Esophagus squamous epithelium (tissue), 4 donors: ENCODE results near the gene RIPOR2.

Experiments used
- CTCF ChIP-seq, 6 experiments: fragments of 450-650 bp in 4 of 6; fragments of 200-600 bp in 2 of 6; sonication (generic) in 2 of 6; IDR thresholded peaks; one replicate each; pipeline ENCODE4 v1.5.1; 2016 to 2019; ENCODE audit warnings: antibody characterized with exemption in 6 of 6, mild to moderate bottlenecking in 4 of 6, moderate library complexity in 4 of 6
- POLR2A ChIP-seq, 4 donors: fragments of 450-650 bp; IDR thresholded peaks; one replicate each; pipeline ENCODE4 v1.6.1; 2017; ENCODE audit warnings: antibody characterized with exemption in 4 of 4, mild to moderate bottlenecking in 4 of 4, moderate library complexity in 3 of 4

DNA sequence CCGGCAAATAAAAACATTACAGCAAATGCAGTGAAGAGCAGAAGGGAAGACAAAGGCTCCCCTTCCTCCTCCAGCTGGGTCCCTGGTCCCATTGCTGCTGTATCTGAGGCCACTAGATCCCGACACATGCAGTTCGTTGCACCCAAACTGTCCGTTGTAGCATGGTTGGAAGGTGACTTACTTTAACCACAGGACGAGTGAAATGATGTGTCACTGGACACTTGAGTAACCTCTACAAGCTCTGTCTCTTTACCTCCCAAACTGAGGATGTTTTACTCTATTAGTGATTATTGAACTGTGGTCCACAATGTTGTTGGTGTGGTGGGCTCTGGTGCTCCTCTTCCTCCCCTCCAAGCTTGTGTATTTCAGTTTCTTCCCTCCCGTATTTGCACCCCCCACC is 90.9 kb downstream of the RIPOR2 start:
- TF ChIP-seq CTCF (IDR thresholded peaks at IDR 0.05) (no peak), POLR2A (IDR thresholded peaks at IDR 0.05) (no peak)
